ENCODE data around the gene KRTAP9-4.

DNA sequence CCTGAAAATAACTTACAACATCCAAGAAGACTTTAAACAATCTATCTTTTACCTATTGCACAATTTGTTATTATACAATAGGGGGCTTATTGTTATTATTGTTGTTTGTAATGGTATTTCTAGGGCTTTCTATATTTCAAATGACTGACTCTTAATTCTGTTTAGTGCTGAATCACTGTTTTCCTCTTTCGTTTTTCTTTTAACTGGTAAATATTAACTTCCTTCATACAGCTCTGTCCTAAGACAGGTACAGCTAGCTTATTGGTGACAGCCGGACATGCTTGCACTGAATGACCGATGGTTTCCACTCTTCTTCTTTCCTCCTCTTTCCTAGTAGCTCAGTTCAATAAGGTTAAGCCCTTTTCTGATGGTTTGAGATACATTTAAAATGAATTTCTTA lies 37.6 kb downstream of the KRTAP9-4 start:
- no peak for TF ChIP-seq EZH2phosphoT487 (IDR thresholded peaks at IDR 0.05; ENCODE audit: borderline replicate concordance, low read length)
- TF ChIP-seq, protein P1, sequence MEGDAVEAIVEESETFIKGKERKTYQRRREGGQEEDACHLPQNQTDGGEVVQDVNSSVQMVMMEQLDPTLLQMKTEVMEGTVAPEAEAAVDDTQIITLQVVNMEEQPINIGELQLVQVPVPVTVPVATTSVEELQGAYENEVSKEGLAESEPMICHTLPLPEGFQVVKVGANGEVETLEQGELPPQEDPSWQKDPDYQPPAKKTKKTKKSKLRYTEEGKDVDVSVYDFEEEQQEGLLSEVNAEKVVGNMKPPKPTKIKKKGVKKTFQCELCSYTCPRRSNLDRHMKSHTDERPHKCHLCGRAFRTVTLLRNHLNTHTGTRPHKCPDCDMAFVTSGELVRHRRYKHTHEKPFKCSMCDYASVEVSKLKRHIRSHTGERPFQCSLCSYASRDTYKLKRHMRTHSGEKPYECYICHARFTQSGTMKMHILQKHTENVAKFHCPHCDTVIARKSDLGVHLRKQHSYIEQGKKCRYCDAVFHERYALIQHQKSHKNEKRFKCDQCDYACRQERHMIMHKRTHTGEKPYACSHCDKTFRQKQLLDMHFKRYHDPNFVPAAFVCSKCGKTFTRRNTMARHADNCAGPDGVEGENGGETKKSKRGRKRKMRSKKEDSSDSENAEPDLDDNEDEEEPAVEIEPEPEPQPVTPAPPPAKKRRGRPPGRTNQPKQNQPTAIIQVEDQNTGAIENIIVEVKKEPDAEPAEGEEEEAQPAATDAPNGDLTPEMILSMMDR (conservative IDR thresholded peaks at IDR 0.05; ENCODE audit: low read depth, low read length): no peak

All from PC-3 (cell line).